Vagina (tissue), 2 donors: ENCODE measurements around the gene CSK.

Experiments
- CTCF ChIP-seq, 3 experiments: fragments of 450-650 bp in 2 of 3; fragments of 200-600 bp in 1 of 3; sonication (generic) in 1 of 3; IDR thresholded peaks; one replicate each; pipeline ENCODE4 v1.5.1; 2017 to 2019; ENCODE audit warnings: antibody characterized with exemption in 3 of 3, mild to moderate bottlenecking in 2 of 3, moderate library complexity in 2 of 3
- POLR2A ChIP-seq, 2 donors: fragments of 450-650 bp; IDR thresholded peaks; one replicate each; pipeline ENCODE4 v1.6.1; 2017; ENCODE audit warnings: antibody characterized with exemption in 2 of 2, mild to moderate bottlenecking in 2 of 2, moderate library complexity in 2 of 2
- POLR2AphosphoS5 ChIP-seq, 2 donors: sonication (generic); formaldehyde crosslinking; IDR thresholded peaks; one replicate each; pipeline ENCODE4 v1.9.0; 2017; ENCODE audit warnings: antibody characterized with exemption in 2 of 2, mild to moderate bottlenecking in 2 of 2, low read depth in 1 of 2; ENCODE audit not compliant: insufficient read depth in 1 of 2

- TF ChIP-seq CTCF (IDR thresholded peaks at IDR 0.05): no peak
- no peak for TF ChIP-seq POLR2A (IDR thresholded peaks at IDR 0.05)
- no peak for TF ChIP-seq POLR2AphosphoS5 (IDR thresholded peaks at IDR 0.05; ENCODE audit: insufficient read depth in 1 of 2, low read depth in 1 of 2)
These were observed 46.6 kb upstream of the CSK start for GRCh38 chr15:74735305-74735704.
